Measurements from ENCODE around the gene FITM1.
A peak's percentile ranks its signal among the peaks of the same experiment; 100 is the strongest.

Gene FITM1

DNA sequence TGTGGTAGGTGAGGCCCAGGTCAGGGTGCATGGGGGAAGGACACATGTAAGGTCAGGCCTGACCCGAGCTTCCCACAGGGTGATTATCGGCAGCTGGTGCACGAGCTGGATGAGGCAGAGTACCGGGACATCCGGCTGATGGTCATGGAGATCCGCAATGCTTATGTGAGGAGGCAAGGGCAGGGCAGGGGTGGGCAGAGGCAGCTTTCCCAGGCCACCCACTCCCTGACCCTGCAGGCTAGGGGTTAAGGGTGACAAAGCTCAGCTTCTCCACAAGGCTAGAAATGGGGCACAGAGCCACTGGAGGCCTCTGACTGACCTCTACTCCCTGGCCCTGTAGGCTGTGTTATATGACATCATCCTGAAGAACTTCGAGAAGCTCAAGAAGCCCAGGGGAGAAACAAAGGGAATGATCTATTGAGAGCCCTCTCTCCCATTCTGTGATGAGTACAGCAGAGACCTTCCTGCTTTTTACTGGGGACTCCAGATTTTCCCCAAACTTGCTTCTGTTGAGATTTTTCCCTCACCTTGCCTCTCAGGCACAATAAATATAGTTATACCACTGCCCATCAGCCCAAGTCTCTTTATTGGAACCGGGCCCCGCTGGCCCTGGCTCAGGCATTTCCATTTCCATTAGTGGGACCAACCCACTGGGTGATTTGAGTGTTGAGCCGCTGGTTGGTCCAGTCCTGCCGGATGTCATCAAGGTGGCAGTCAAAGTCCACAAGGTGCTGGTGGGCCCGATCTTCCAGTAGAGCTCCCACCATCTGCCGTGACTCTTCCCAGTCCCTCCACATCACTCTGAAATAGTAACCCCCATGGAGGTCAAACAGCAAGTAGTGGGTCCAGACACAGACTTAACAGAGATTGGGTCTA is 8.2 kb downstream of the FITM1 start:
- no peak overlapping the region for H3K4me3 ChIP-seq (ENCODE audit: low read depth, low read length)
- no peak for DNase-seq (ENCODE audit: low read depth, low spot score)
- no peak for TF ChIP-seq CTCF (IDR thresholded peaks at IDR 0.05; ENCODE audit: low read depth, low read length)
- in situ Hi-C loops (cut with HindIII; ENCODE audit: low sequenced_read_pairs), result no loop called here

DNA sequence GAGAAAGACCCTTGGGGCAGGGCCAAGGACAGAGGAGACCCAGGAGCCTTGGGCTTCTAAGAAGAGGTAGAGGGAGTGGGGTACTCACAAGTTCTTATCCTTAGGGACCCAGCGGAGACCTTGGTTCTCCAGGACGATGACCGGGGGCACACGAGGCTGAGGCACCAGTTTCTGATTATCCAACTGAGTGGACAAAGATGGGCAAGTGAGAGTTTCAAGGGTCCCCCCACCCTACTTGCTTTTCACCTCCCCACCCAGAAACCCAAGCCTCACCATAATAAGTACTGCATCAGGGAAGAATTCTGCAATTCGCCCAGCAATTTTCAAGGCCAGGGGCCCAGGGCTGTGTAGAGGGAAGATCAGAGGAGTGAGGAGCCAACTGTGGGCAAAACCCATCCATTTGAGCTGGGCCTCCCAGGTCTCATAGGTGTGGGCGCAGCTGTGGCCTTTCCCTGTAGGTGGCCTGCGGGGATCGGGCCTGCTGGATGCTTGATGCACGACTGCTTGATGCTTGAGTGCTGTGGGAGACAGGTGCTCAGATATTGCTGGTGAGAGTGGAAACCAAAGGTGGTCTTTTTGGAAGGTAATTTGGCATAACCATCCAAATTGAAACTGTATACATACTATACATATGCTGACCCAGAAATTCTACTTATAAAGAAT is 8.9 kb downstream of the FITM1 start:
- no peak for DNase-seq (ENCODE audit: low read depth, low spot score)
- in situ Hi-C loops (cut with HindIII; ENCODE audit: low sequenced_read_pairs), result no loop called here
- peak overlapping the region; percentile 7 for H3K4me3 ChIP-seq (ENCODE audit: low read depth, low read length)
- no peak for TF ChIP-seq CTCF (IDR thresholded peaks at IDR 0.05; ENCODE audit: low read depth, low read length)

- in situ Hi-C loops (cut with HindIII; ENCODE audit: low sequenced_read_pairs), result no loop called here
- peak; percentile 100 for DNase-seq (ENCODE audit: low read depth, low spot score)
- TF ChIP-seq CTCF (IDR thresholded peaks at IDR 0.05; ENCODE audit: low read depth, low read length), result peak; percentile 23
Measured at GRCh38 chr14:24141097-24141880, 10.8 kb downstream of the FITM1 start, which contains the start of gene EMC9. Gene EMC9 (minus strand): TSS chr14:24141591. CDS start chr14:24141304, 287 bp downstream.

GRCh38 chr14:24143511-24143910 is 13.1 kb downstream of the FITM1 start:
- in situ Hi-C loops (cut with HindIII; ENCODE audit: low sequenced_read_pairs), result no loop called here

More at GRCh38 chr14:24141097-24141880, 10.8 kb downstream of the FITM1 start, which contains the start of gene EMC9:
- peak within 1 kb of the TSS; percentile 84 for H3K4me3 ChIP-seq (ENCODE audit: low read depth, low read length)

GRCh38 chr14:24144451-24144850 is 14.0 kb downstream of the FITM1 start:
- H3K4me3 ChIP-seq (ENCODE audit: low read depth, low read length), result no peak overlapping the region
- in situ Hi-C loops (cut with HindIII; ENCODE audit: low sequenced_read_pairs), result no loop called here
- TF ChIP-seq CTCF (IDR thresholded peaks at IDR 0.05; ENCODE audit: low read depth, low read length), result no peak
- no peak for DNase-seq (ENCODE audit: low read depth, low spot score)

More at GRCh38 chr14:24143511-24143910, 13.1 kb downstream of the FITM1 start:
- peak; percentile 19 for DNase-seq (ENCODE audit: low read depth, low spot score)
- no peak for TF ChIP-seq CTCF (IDR thresholded peaks at IDR 0.05; ENCODE audit: low read depth, low read length)
- H3K4me3 ChIP-seq (ENCODE audit: low read depth, low read length), result no peak overlapping the region

DNA sequence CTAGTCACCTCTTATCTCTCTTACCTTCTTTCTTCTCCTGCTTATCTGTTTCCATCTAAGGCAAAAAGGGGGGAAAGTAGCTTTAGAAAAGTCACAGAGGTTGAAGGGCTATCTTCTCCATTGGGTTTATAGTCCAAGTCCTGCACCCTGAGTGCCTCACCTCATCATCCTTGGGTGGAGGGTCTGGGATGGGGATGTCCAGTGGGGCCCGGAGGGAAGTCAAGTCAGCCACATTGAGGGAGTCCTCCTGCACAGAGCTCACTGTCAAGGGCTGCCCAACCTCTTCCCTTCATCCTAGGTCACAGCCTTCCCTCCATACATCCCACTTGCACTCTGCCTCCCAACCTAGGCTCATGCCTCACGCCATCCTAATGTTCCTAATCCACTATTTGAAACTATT is 14.8 kb downstream of the FITM1 start:
- H3K4me3 ChIP-seq (ENCODE audit: low read depth, low read length), result peak overlapping the region; percentile 89
- in situ Hi-C loops (cut with HindIII; ENCODE audit: low sequenced_read_pairs), result no loop called here
- no peak for TF ChIP-seq CTCF (IDR thresholded peaks at IDR 0.05; ENCODE audit: low read depth, low read length)
- no peak for DNase-seq (ENCODE audit: low read depth, low spot score)

Data from astrocyte of the spinal cord (primary cell).